DMS79 (cell line): ENCODE measurements around the gene JPH3.

Source experiments
- DNase-seq: peaks from one replicate; lab custom pipeline; 2025; lab: John Stamatoyannopoulos, UW

The JPH3 gene

GRCh38 chr16:87696726-87697125, 94.4 kb downstream of the JPH3 start:
- no peak for DNase-seq

GRCh38 chr16:87697256-87697655, 94.9 kb downstream of the JPH3 start:
- DNase-seq = no peak

GRCh38 chr16:87697792-87698191, 95.5 kb downstream of the JPH3 start:
- DNase-seq = no peak

GRCh38 chr16:87698241-87698640, 95.9 kb downstream of the JPH3 start:
- no peak for DNase-seq

- no peak for DNase-seq
These were observed 96.4 kb downstream of the JPH3 start for GRCh38 chr16:87698676-87699199.

- no peak for DNase-seq
These were observed 98.2 kb downstream of the JPH3 start for GRCh38 chr16:87700406-87701077.

- DNase-seq = no peak
These were observed 98.8 kb downstream of the JPH3 start for GRCh38 chr16:87701078-87701460.

- no peak for DNase-seq
These were observed 99.2 kb downstream of the JPH3 start for GRCh38 chr16:87701505-87701921.

GRCh38 chr16:87702325-87702811, 100.1 kb downstream of the JPH3 start:
- DNase-seq = no peak

GRCh38 chr16:87703071-87703470, 100.8 kb downstream of the JPH3 start:
- DNase-seq = no peak

- DNase-seq = no peak
These were observed 101.6 kb downstream of the JPH3 start for GRCh38 chr16:87703835-87704375.

- DNase-seq = no peak
These were observed 102.5 kb downstream of the JPH3 start for GRCh38 chr16:87704754-87705353.

GRCh38 chr16:87705771-87706277, 103.5 kb downstream of the JPH3 start:
- DNase-seq = peak; percentile 8

- DNase-seq = peak; percentile 50
These were observed 104.1 kb downstream of the JPH3 start for GRCh38 chr16:87706278-87707000.

- no peak for DNase-seq
These were observed 104.8 kb downstream of the JPH3 start for GRCh38 chr16:87707097-87707496.

- DNase-seq = no peak
These were observed 105.6 kb downstream of the JPH3 start for GRCh38 chr16:87707714-87708580.

- no peak for DNase-seq
These were observed 106.8 kb downstream of the JPH3 start for GRCh38 chr16:87708881-87709638.

- no peak for DNase-seq
These were observed 107.4 kb downstream of the JPH3 start for GRCh38 chr16:87709677-87710076.

- DNase-seq = no peak
These were observed 108.6 kb downstream of the JPH3 start for GRCh38 chr16:87710887-87711286.

- DNase-seq = no peak
These were observed 110.0 kb downstream of the JPH3 start for GRCh38 chr16:87712184-87712762.
